Endothelial cell of umbilical vein (primary cell): ENCODE results near the gene ANGPT4.

Experiments used
- EZH2 ChIP-seq: IDR thresholded peaks from 2 replicates; pipeline ENCODE4 v1.6.1; 2012; ENCODE audit warnings: borderline replicate concordance, low read depth, mild to moderate bottlenecking, moderate library complexity, low read length, inconsistent platforms; ENCODE audit not compliant: severe bottlenecking
- POLR2A ChIP-seq: IDR thresholded peaks from 2 replicates; pipeline ENCODE4 v1.6.1; 2012; ENCODE audit warnings: low read depth, mild to moderate bottlenecking, control low read depth, low read length
- POLR2AphosphoS5 ChIP-seq: IDR thresholded peaks from 2 replicates; pipeline ENCODE4 v1.6.1; 2012; ENCODE audit warnings: low read depth, mild to moderate bottlenecking, control low read depth, low read length, moderate library complexity; ENCODE audit not compliant: insufficient read depth

GRCh38 chr20:955111-955510 lies 39.0 kb upstream of the ANGPT4 start:
- TF ChIP-seq POLR2AphosphoS5, result no peak
- TF ChIP-seq EZH2, result no peak
- TF ChIP-seq POLR2A, result no peak
